Fibroblast of lung (primary cell): ENCODE data around the gene HGFAC.

Experiments used
- CTCF ChIP-seq, 2 donors: IDR thresholded peaks in 1 of 2; conservative IDR thresholded peaks in 1 of 2; 1 replicate in 1 of 2; 2 replicates in 1 of 2; pipeline ENCODE4 v1.5.1; 2011 to 2012; ENCODE audit warnings: low read length in 2 of 2, control low read depth in 1 of 2, inconsistent platforms in 1 of 2, low read depth in 1 of 2, mild to moderate bottlenecking in 1 of 2
- EZH2 ChIP-seq: IDR thresholded peaks from 2 replicates; pipeline ENCODE4 v1.5.1; 2012; ENCODE audit warnings: low read length, control low read depth, mild to moderate bottlenecking; ENCODE audit errors: missing control alignments

DNA sequence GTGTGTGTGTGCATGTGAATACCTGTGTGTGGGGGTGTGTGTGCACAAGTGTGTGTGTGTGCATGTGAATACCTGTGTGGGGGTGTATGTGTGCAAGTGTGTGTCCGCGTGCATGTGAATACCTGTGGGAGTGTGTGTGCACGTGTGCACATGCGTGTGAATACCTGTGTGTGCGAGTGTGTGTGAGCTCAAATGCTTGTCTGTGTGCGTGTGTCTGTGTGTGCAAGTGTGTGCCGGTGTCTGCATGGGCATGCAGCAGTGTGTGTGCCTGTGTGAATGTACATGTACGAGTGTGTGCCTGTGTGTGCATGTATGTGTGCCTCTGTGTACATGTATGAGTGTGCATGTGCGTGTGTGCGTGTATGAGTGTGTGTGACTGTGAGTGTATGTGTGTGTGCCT lies 26.4 kb downstream of the HGFAC start:
- TF ChIP-seq CTCF (conservative IDR thresholded peaks at IDR 0.05 in 1 of 2, IDR thresholded peaks at IDR 0.05 in 1 of 2; ENCODE audit: low read depth in 1 of 2, low read length in 2 of 2) (no peak), EZH2 (no peak)
